GM12878 (cell line): ENCODE results near the gene GLG1. TPM values are rescaled to one million over a fixed set of nuclear protein-coding genes. Genes with fewer than 3 reads are reported as not detected.

Experiments used
- ATAC-seq: fragments of 200-7000 bp; cut with Tn5 transposase; 3 replicates; pipeline ENCODE4 v1.9.1; 2020; ENCODE audit warnings: mild to moderate bottlenecking, moderate library complexity
- BruUV-seq: library from RNA; stranded (reverse); fragments of 400-500 nt; replicated peaks from 2 replicates; lab custom pipeline; 2021; lab: Mats Ljungman, UMichigan
- CTCF ChIA-PET: fragments of 300-600 bp; sonication (Branson Sonifier 250); formaldehyde crosslinking; extraction: SDS; loops from one replicate; lab custom pipeline; 2021; ENCODE audit warnings: inconsistent platforms; lab: Yijun Ruan, JAX
- POLR2A ChIA-PET: fragments of 350-600 bp; formaldehyde crosslinking; extraction: SDS; loops from one replicate; lab custom pipeline; 2021; ENCODE audit warnings: inconsistent platforms; lab: Charles Lee
- RAD21 ChIA-PET: fragments of 300-600 bp; sonication (Branson Sonifier 250); formaldehyde crosslinking; loops from one replicate; lab custom pipeline; 2023; ENCODE audit warnings: antibody characterized with exemption; ENCODE audit not compliant: unreplicated experiment; lab: Charles Lee
- SMC1A ChIA-PET: fragments of 300-600 bp; sonication (Branson Sonifier 250); formaldehyde crosslinking; loops from one replicate; lab custom pipeline; 2023; ENCODE audit not compliant: unreplicated experiment, uncharacterized antibody; lab: Charles Lee
- DNase-seq: peaks from one replicate; pipeline ENCODE4 v3.0.0-alpha.2; 2011; ENCODE audit warnings: low read depth, low spot score
- FAIRE-seq: peaks from 3 replicates; lab custom pipeline; 2011; peaks lifted over from hg19 to GRCh38; lab: Jason Lieb, UNC
- H2AFZ ChIP-seq: 2 replicates; pipeline ENCODE4 v1.6.0; 2011; ENCODE audit warnings: low read depth, low read length, control low read depth; ENCODE audit not compliant: control insufficient read depth
- H3K27ac ChIP-seq: 2 replicates; pipeline ENCODE4 v1.5.1; 2011; ENCODE audit warnings: control low read depth; ENCODE audit not compliant: control insufficient read depth, insufficient read depth
- H3K27me3 ChIP-seq, 2 experiments: replicated peaks in 1 of 2; 2 replicates each; pipeline versions ENCODE4 v1.6.0 to v1.6.1; 2011; ENCODE audit warnings: low read length in 1 of 2; ENCODE audit not compliant: control insufficient read depth in 2 of 2, insufficient read depth in 2 of 2
- H3K36me3 ChIP-seq, 2 experiments: 2 replicates each; pipeline ENCODE4 v1.5.1; 2011; ENCODE audit warnings: low read length in 1 of 2; ENCODE audit not compliant: control insufficient read depth in 2 of 2, insufficient read depth in 2 of 2
- H3K4me1 ChIP-seq: 2 replicates; pipeline ENCODE4 v1.6.1; 2011; ENCODE audit warnings: mild to moderate bottlenecking, low read length, moderate library complexity, mixed read lengths; ENCODE audit not compliant: control insufficient read depth, insufficient read depth
- H3K4me2 ChIP-seq: 2 replicates; pipeline ENCODE4 v1.6.0; 2011; ENCODE audit warnings: control low read depth; ENCODE audit not compliant: control insufficient read depth, insufficient read depth
- H3K4me3 ChIP-seq: fragments of 200-600 bp; sonication (generic); 2 replicates; pipeline ENCODE4 v1.5.1; 2016
- H3K79me2 ChIP-seq: 2 replicates; pipeline ENCODE4 v1.6.0; 2011; ENCODE audit warnings: low read length; ENCODE audit not compliant: control insufficient read depth, insufficient read depth
- H3K9ac ChIP-seq: 2 replicates; pipeline ENCODE4 v1.8.0; 2011; ENCODE audit warnings: low read length, control low read depth, mixed read lengths; ENCODE audit not compliant: control insufficient read depth, insufficient read depth
- H3K9me3 ChIP-seq: replicated peaks from 3 replicates; pipeline ENCODE4 v1.5.1; 2011; ENCODE audit warnings: mild to moderate bottlenecking, low read length; ENCODE audit not compliant: control insufficient read depth, insufficient read depth
- H4K20me1 ChIP-seq: 2 replicates; pipeline ENCODE4 v1.6.0; 2011; ENCODE audit not compliant: control insufficient read depth, insufficient read depth
- CHD2 ChIP-seq: IDR thresholded peaks from 2 replicates; pipeline ENCODE4 v1.6.1; 2011; ENCODE audit warnings: low read depth, low read length, improper control_type of control experiment, borderline replicate concordance
- IKZF2 ChIP-seq, 2 experiments: fragments of 450-650 bp; IDR thresholded peaks; 2 replicates each; pipeline ENCODE4 v1.6.1; 2017; ENCODE audit warnings: mild to moderate bottlenecking in 2 of 2, moderate library complexity in 2 of 2
- IRF5 ChIP-seq: fragments of 450-650 bp; IDR thresholded peaks from 2 replicates; pipeline ENCODE4 v1.6.1; 2017; ENCODE audit warnings: borderline replicate concordance
- NFXL1 ChIP-seq: fragments of 450-650 bp; IDR thresholded peaks from 2 replicates; pipeline ENCODE4 v1.6.1; 2017; ENCODE audit warnings: antibody characterized with exemption, mild to moderate bottlenecking, borderline replicate concordance
- NFYB ChIP-seq: IDR thresholded peaks from 2 replicates; pipeline ENCODE4 v1.6.1; 2011; ENCODE audit warnings: low read depth, mild to moderate bottlenecking, low read length, improper control_type of control experiment, moderate library complexity; ENCODE audit not compliant: insufficient read depth
- NR2C1 ChIP-seq: fragments of 450-650 bp; IDR thresholded peaks from 2 replicates; pipeline ENCODE4 v1.6.1; 2017; ENCODE audit warnings: antibody characterized with exemption, mild to moderate bottlenecking, moderate library complexity
- PAX5 ChIP-seq: IDR thresholded peaks from 2 replicates; pipeline ENCODE4 v1.6.1; 2011; ENCODE audit warnings: low read depth, low read length, borderline replicate concordance
- RAD51 ChIP-seq: fragments of 450-650 bp; IDR thresholded peaks from 2 replicates; pipeline ENCODE4 v1.6.1; 2016; ENCODE audit warnings: moderate library complexity, mild to moderate bottlenecking, inconsistent platforms
- RBBP5 ChIP-seq: fragments of 200-600 bp; sonication (generic); conservative IDR thresholded peaks from 2 replicates; pipeline ENCODE4 v1.6.1; 2016
- RELA ChIP-seq: fragments of 450-650 bp; IDR thresholded peaks from 2 replicates; pipeline ENCODE4 v1.8.0; 2014; ENCODE audit warnings: borderline replicate concordance; ENCODE audit not compliant: partially characterized antibody
- SKIL ChIP-seq: fragments of 450-650 bp; IDR thresholded peaks from 2 replicates; pipeline ENCODE4 v1.6.1; 2017; ENCODE audit warnings: mild to moderate bottlenecking, low read depth, inconsistent platforms; ENCODE audit not compliant: poor library complexity, severe bottlenecking
- SP1 ChIP-seq: IDR thresholded peaks from one replicate; pipeline ENCODE4 v1.6.1; 2011; ENCODE audit warnings: low read depth, low read length
- TCF3 ChIP-seq: IDR thresholded peaks from 2 replicates; pipeline ENCODE4 v1.6.1; 2012; ENCODE audit warnings: low read depth, mild to moderate bottlenecking, low read length, borderline replicate concordance; ENCODE audit not compliant: insufficient read depth
- YY1 ChIP-seq: IDR thresholded peaks from 2 replicates; pipeline ENCODE4 v1.6.1; 2011; ENCODE audit warnings: low read depth, mild to moderate bottlenecking, low read length
- ZNF217 ChIP-seq: fragments of 450-650 bp; IDR thresholded peaks from 2 replicates; pipeline ENCODE4 v1.6.1; 2017; ENCODE audit warnings: antibody characterized with exemption, mild to moderate bottlenecking
- ZNF622 ChIP-seq: fragments of 450-650 bp; IDR thresholded peaks from 2 replicates; pipeline ENCODE4 v1.6.1; 2017; ENCODE audit warnings: mild to moderate bottlenecking, inconsistent platforms
- WGBS: methylation state at CpG from one replicate; pipeline ENCODE4 v1.1.6; 2016; ENCODE audit warnings: low lambda C conversion rate; ENCODE audit not compliant: insufficient replicate concordance, insufficient coverage; ENCODE audit errors: missing lambda C conversion rate; 5-methylcytosine and 5-hydroxymethylcytosine counted together
- in situ Hi-C: fragments of 300-500 bp; cut with MboI; formaldehyde crosslinking; loops from 9 replicates; pipeline ENCODE4 v1.14.3; 2018; ENCODE audit warnings: mixed read lengths
- intact Hi-C: fragments of 100-400 bp; cut with micrococcal nuclease; formaldehyde crosslinking; loops from one replicate; pipeline ENCODE4 v1.14.2; 2022; ENCODE audit not compliant: unreplicated experiment
- polyA plus RNA-seq, 11 experiments: library from polyadenylated mRNA; depleted of rRNA in 4 of 11; unstranded in 6 of 11; stranded (reverse) in 5 of 11; fragments of >200 nt; fragmentation: Nextera tagmentation in 4 of 11; fragmentation: Illumina TruSeq in 1 of 11; extraction: Ambion mirVana in 4 of 11; extraction: Trizol in 1 of 11; gene quantifications; 1 replicate in 1 of 11; 2 replicates in 10 of 11; pipeline versions ENCODE4 v1.2.1 to v1.2.3, GENCODE V29; 2011 to 2016; ENCODE audit warnings: inconsistent platforms in 2 of 11, missing spikeins in 2 of 11, low read depth in 1 of 11
- total RNA-seq, 4 experiments: library from RNA; depleted of rRNA in 3 of 4; stranded (reverse); fragments of >200 nt in 3 of 4; fragmentation: Illumina TruSeq in 1 of 4; extraction: Trizol in 1 of 4; gene quantifications; 2 replicates each; pipeline versions ENCODE4 v1.2.1 to v1.2.3, GENCODE V29; 2013 to 2021

GLG1 gene
- total and polyA plus RNA-seq, 10 of the 15 experiments (the other 5 are each of a cell fraction or from before 2014, with no cell fraction given): 7.6 to 49.4 (median 28.2) TPM

DNA sequence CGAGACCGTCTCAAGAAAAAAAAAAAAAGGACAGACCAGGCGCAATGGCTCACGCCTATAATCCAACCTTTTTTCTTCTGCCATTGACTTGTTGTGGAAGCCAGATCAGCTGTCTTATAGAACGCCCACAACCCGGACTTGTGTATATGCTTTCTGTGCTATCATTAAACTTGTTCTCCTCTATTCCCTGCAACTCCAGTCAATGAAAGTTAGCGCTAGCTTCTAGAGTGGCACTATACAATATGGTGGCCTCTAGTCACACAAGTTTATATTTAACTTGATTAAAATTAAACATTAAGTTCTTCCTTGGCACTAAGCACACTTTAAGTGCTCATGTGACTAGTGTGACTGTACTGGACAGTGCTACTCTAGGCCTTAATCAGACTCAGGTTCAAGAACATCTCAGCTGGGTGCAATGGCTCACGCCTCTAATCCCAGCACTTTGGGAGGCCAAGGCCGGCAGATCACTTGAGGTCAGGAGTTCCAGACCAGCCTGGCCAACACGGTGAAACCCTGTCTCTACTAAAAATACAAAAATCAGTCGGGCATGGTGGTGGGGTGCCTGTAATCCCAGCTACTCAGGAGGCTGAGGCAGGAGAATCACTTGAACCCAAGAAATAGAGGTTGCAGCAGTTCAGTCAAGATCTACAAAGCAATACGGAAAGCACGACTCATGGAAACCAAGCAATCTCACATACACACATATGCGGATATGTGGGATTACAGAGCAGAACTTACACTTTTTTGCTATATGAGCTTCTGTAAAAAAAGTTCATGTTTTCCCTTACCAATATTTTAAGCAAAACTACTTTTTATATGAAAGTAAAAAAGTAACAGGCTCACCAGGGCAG lies 18.8 kb upstream of the GLG1 start (continued):
- TF ChIP-seq RELA (no peak), ZNF217 (no peak), TCF3 (no peak), NFYB (no peak)
- TF ChIP-seq, all 136 proteins: peak for 0

DNA sequence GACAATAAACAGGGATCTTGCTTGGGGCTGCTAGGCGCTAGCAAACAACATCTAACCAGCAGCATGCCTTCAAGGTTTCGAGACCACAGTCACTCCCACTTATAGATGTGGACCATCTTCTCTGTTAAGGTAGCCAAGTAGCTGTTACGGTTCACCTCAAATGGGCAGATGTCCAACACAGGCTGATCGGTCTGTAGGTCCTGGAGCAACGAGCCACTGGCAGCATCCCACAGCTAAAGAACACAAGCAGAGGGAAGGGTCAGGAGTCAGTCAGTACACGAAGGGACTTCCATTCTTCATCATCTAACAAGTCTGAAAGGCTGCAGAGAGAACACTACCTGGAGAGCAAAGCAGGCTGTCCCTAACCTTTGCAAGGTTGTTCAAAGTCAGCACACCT lies 16.9 kb upstream of the GLG1 start:
- Histone ChIP-seq H4K20me1 (no peaks in the 10 kb centered on the region; the same call in 1 of the 2 replicates), H3K79me2 (no peaks in the 10 kb centered on the region), H3K27me3 (no peaks in the 10 kb centered on the region), H3K9me3 (no peaks in the 10 kb centered on the region), H3K4me3 (no peak overlapping the region), H3K4me2 (no peak overlapping the region), H2AFZ (no peak overlapping the region), H3K27ac (no peak overlapping the region), H3K4me1 (peaks cover 9% of the 10 kb centered on the region), H3K9ac (no peak overlapping the region), H3K36me3 (peaks cover 27 to 30% of the 10 kb centered on the region in 2 experiments)
- ATAC-seq (no peak), FAIRE-seq (no peak), DNase-seq (no peak)
- in situ Hi-C loops (loop anchor here (10.0 kb wide), 1 partner anchor 309 kb away; no protein-coding TSS in a partner anchor), intact Hi-C loops (loop anchor here (2.0 kb wide), 2 partner anchors 129 to 315 kb away; no protein-coding TSS in a partner anchor)
- no TSS peak for BruUV-seq
- 83% methylated on average over 6 of the region's 6 CpGs for WGBS
- ChIA-PET SMC1A (interaction anchor here (0.7 to 1.7 kb wide), 4 partner anchors 35 to 319 kb away, joined by 3 to 4 read pairs (median 3); no protein-coding TSS in a partner anchor), POLR2A (no interaction called here), RAD21 (interaction anchor here (1.5 kb wide), 1 partner anchor 15 kb away, joined by 4 read pairs; no protein-coding TSS in a partner anchor), CTCF (interaction anchor here (0.9 to 1.4 kb wide), 3 partner anchors 67 to 315 kb away, joined by 4 to 5 read pairs (median 5); no protein-coding TSS in a partner anchor)
- TF ChIP-seq RBBP5: no peak
- no peak for TF ChIP-seq RAD51
- no peak for TF ChIP-seq ZNF622
- TF ChIP-seq SP1: no peak
- TF ChIP-seq PAX5: no peak
- no peak for TF ChIP-seq IRF5
- no peak for TF ChIP-seq YY1
- TF ChIP-seq SKIL: no peak
- TF ChIP-seq NFXL1: no peak
- no peak for TF ChIP-seq NR2C1
- no peak for TF ChIP-seq IKZF2 (IDR thresholded peaks at IDR 0.05)
- TF ChIP-seq CHD2: no peak
